Airway epithelial cell (primary cell): ENCODE measurements around the gene AP1AR. TPM values are rescaled to one million over a fixed set of nuclear protein-coding genes. Genes with fewer than 3 reads are reported as not detected.

Experiments used
- total RNA-seq: library from RNA; depleted of rRNA; stranded (reverse); fragments of >200 nt; gene quantifications from 2 replicates; pipeline ENCODE4 v1.2.3, GENCODE V29; 2015

AP1AR gene, protein sequence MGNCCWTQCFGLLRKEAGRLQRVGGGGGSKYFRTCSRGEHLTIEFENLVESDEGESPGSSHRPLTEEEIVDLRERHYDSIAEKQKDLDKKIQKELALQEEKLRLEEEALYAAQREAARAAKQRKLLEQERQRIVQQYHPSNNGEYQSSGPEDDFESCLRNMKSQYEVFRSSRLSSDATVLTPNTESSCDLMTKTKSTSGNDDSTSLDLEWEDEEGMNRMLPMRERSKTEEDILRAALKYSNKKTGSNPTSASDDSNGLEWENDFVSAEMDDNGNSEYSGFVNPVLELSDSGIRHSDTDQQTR
- 14.2 and 19.2 TPM in 2 replicates for total RNA-seq

DNA sequence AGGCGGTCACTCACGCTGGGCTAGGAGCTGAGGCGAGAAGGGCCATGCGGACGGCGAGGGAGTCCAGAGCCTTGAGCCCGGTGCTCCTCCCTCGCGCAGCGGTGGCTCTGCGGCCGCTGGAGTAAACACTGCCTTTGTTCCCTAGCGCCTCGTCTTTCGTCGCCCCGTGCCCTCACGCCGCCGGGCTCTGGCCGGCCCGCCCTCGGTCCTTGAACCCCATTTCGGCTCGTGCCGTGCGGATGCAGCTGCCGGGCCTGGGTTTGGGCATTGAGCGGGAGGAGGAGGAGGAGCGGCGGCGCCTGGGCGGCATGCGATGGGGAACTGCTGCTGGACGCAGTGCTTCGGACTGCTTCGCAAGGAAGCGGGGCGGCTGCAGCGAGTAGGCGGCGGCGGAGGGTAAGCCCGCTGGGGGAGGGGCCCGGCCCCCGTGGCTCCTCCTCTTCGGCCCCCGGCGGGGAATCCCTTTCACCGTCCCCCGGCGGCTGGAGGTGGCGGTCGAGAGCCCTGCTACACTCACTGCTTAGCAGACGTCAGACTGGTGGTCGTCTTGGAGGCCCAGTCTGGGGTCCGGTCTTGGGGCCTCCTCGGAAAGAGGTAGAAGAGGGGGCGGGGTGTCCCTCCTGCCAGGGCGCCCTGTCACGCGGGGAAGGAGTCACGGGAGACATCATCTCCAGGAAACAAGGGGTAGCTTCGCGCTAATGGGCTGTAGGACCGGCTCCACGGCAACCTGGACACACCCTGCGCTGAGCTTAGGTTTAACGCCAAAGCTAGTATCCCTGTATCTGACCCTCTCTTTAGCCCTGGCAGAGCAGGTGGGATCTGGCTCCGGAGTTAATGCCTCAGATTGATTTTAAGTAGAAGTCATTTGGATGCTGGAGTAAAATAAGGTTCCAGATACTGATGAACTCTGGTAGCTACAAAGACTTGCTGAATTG lies at the start of gene AP1AR:
Gene AP1AR, plus strand, starts transcription at position 9 of the 935 bp plus-strand sequence. Its CDS starts 305 bp downstream, at position 314.

DNA sequence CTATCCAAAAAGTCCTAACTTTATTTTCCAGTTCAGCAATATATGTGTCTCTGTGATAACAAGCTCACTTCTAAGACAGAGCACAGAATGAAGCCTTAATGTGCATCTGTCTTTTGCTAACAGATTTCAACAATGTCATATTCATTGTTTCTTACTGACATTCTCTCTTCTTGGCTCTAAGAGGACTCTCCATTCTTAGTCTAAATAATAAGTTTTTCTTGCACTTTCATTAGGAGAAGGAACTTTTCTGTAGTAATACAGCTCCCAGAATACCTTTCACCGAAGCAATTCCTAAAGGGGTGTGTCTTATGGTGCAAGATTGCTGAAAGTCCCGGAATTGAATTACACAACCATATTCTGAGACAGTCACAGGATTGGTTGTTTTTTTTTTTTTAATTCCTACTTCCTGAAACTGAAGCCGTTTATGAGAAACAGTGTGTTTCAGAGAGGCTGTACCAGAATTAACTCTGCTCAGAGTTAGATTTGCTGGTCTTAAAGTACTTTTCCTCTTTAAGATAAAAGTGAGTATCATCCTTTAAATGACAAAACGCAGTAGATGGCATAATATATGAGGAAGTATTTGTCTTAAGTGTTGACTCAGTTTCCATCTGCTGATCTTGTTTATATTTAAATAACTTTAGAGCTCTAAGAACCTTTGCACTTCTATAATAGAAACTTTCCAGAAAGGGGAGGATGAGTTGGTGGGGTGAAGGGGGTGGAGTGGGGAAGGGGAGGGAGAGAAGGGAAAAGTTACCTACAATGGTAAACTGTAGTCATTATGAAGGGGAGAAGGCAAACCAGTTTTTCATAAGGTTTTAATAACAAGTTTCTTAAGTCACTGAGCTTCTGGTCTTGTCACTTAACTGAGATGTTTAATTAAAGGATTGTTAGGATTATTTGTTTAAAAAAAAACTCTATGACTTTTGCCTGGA lies 65.6 kb downstream of the AP1AR start, which contains the start of gene ALPK1:
Gene ALPK1, plus strand, starts transcription at position 421 of the 932 bp plus-strand sequence.

Other genes with a start within 250 kb of the AP1AR start
- gene FAM241A, start 86.3 kb upstream of the AP1AR start, total RNA-seq = 1.4 and 2.4 TPM in 2 replicates
- gene TIFA, start 54.1 kb downstream of the AP1AR start, total RNA-seq = 8.9 and 9.0 TPM in 2 replicates
- gene ALPK1, start 65.6 kb downstream of the AP1AR start, total RNA-seq = 4.5 and 5.5 TPM in 2 replicates